ENCODE data around the gene SLC52A1.
"Not testable (repeated sequence)": the region's sequence is repeated elsewhere in the genome, so short reads cannot be mapped to it uniquely, and the experiment has no call there.

SLC52A1 gene

DNA sequence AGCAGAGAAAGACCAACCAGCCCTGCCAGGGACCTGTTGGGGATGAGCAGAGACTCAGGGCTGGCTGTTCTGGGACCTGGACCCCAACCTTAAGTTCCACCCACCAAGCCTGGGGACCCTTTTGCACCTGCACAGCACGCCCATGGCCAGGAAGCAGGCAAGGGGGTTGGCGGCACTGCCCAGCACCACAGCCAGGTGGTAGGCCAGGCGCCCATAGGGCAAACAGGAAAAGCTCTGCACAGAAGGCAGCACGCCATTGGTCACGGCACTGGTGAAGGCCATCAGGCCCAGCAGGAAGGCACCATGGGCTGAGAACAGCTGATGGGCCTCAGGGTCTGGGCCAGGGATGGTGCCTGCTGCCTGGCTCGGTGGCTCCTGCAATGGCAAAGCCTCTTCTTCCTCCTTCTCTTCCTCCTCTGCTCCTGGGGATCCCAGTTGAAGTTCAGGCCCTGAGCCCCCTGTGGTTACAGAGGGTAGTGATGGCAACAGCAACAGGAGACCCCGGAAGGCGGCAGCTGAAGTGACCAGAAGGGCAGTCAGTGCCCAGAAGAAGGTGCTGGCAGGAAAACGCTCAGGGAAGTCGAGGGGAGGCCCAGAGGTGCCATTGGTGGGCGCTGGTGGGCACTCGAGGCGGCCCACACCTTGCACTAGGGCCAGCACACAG lies 1.7 kb downstream of the SLC52A1 start:
- in situ Hi-C loops (cut with MboI; ENCODE audit: low sequenced_read_pairs, unreplicated experiment): no loop called here
- peak; percentile 19 for DNase-seq (ENCODE audit: low spot score)
- TF ChIP-seq, protein P1, sequence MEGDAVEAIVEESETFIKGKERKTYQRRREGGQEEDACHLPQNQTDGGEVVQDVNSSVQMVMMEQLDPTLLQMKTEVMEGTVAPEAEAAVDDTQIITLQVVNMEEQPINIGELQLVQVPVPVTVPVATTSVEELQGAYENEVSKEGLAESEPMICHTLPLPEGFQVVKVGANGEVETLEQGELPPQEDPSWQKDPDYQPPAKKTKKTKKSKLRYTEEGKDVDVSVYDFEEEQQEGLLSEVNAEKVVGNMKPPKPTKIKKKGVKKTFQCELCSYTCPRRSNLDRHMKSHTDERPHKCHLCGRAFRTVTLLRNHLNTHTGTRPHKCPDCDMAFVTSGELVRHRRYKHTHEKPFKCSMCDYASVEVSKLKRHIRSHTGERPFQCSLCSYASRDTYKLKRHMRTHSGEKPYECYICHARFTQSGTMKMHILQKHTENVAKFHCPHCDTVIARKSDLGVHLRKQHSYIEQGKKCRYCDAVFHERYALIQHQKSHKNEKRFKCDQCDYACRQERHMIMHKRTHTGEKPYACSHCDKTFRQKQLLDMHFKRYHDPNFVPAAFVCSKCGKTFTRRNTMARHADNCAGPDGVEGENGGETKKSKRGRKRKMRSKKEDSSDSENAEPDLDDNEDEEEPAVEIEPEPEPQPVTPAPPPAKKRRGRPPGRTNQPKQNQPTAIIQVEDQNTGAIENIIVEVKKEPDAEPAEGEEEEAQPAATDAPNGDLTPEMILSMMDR (IDR thresholded peaks at IDR 0.05; ENCODE audit: borderline replicate concordance, control extremely low read depth, extremely low read depth, insufficient read depth, missing control alignments): no peak

DNA sequence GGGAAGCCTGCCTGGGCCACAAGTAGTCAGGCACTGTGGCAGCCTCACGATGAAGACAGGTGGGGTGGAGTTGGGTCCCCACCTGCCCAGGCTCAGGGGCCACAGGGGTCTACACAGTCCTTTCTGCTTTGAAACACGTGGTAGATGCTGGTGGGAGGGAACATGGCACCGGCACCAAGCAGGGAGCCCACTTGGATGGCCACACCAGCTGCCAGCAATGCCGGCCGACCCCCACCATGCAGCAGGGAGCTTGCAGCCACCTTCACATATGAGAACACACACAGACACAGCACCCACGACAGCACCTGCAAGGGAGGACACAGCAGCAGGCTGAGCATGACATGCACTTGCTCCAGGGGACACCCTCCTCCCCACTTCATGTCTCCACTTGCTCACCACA lies 2.4 kb downstream of the SLC52A1 start:
- TF ChIP-seq, protein P1 (IDR thresholded peaks at IDR 0.05; ENCODE audit: borderline replicate concordance, control extremely low read depth, extremely low read depth, insufficient read depth, missing control alignments): no peak
- in situ Hi-C loops (cut with MboI; ENCODE audit: low sequenced_read_pairs, unreplicated experiment): no loop called here
- DNase-seq (ENCODE audit: low spot score): peak; percentile 13

DNA sequence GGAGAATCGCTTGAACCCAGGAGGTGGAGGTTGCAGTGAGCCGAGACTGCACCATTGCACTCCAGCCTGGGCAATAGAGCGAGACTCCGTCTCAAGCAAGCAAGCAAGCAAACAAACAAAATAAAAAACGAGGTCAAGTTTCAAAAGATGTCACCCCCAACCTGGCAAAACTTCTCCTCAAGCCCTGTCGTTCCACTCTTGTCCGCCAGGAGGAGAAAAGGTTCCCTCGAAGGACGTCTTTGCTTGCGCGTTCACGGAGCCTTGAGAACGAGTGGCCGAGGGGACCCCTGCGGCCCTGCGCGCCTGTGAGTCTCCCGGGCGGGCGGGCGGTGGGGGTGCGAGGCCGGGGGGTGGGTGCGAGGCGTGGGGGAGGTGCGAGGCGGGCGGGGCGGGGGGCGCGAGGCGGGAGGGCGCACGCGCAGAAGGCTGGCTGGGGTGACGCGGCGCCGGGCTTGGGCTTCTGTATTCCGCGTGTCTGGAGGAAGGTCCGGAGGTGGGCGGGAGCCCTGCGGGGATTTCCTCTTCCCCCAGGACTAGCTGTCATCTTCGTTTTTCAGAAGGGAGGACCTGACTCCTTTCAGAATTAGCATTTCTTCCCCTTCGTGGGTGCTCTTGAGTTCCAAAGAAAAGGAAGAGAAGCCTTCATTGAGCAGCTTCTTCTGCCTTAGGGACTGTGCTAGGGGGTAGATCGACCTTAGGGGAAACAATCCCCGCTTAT lies 3.7 kb downstream of the SLC52A1 start:
- peak; percentile 91 for DNase-seq (ENCODE audit: low spot score)
- TF ChIP-seq, protein P1 (IDR thresholded peaks at IDR 0.05; ENCODE audit: borderline replicate concordance, control extremely low read depth, extremely low read depth, insufficient read depth, missing control alignments): peak; percentile 66
- in situ Hi-C loops (cut with MboI; ENCODE audit: low sequenced_read_pairs, unreplicated experiment): no loop called here

DNA sequence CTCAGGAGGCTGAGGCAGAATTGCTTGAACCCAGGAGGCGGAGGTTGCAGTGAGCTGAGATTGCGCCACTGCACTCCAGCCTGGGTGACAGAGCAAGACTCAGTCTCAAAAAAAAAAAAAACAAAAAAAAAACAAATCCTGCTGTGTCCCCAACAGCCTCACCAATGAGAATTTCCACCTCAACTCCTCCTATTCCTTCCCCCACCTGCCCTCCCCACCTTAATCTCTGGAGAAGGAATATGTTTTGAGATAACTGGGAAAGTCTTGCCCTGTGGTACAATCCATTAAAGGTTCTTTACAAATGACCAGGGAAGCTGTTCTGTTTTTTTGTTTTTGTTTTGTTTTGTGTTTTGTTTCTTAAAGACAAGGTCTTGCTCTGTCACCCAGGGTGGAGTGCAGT lies 5.1 kb downstream of the SLC52A1 start:
- DNase-seq (ENCODE audit: low spot score); in situ Hi-C loops (cut with MboI; ENCODE audit: low sequenced_read_pairs, unreplicated experiment): not testable (repeated sequence)

DNA sequence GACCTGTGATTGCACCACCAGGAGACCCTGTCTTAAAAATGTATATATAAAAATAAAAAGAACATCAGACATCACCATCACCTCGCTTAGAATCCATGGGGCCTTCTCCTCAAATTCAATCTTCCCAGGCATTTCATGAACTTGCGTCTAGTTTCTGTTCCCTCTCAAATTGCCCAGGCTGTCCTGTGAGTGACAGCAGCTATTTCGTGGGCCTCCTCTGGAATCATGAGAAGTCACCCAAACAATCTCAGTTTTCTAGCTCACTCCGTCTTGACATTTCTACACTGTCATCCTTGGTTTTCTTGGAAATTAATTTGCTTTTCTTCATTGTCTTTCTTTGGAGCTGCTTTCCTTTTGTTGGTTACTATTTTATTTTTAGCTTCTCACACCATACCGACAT lies 7.3 kb downstream of the SLC52A1 start:
- TF ChIP-seq, protein P1 (IDR thresholded peaks at IDR 0.05; ENCODE audit: borderline replicate concordance, control extremely low read depth, extremely low read depth, insufficient read depth, missing control alignments): no peak
- no peak for DNase-seq (ENCODE audit: low spot score)
- in situ Hi-C loops (cut with MboI; ENCODE audit: low sequenced_read_pairs, unreplicated experiment): no loop called here

DNA sequence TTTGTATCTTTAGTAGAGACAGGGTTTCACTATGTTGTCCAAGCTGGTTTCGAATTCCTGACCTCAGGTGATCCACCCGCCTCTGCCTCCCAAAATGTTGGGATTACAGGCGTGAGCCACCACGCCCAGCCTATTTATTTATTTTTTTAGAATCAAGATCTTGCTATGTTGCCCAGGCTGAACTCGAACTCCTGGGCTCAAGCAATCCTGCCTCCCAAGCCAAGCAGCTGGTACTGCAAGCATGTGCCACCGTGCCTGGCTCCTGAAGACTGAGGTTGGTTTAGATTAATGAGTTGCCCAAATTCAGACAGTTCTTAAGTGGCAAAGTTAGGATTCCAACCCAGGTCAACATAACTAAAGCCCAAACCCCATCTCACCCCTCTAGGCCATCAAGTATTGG lies 7.9 kb downstream of the SLC52A1 start:
- in situ Hi-C loops (cut with MboI; ENCODE audit: low sequenced_read_pairs, unreplicated experiment): no loop called here
- TF ChIP-seq, protein P1 (IDR thresholded peaks at IDR 0.05; ENCODE audit: borderline replicate concordance, control extremely low read depth, extremely low read depth, insufficient read depth, missing control alignments): no peak
- DNase-seq (ENCODE audit: low spot score): no peak

DNA sequence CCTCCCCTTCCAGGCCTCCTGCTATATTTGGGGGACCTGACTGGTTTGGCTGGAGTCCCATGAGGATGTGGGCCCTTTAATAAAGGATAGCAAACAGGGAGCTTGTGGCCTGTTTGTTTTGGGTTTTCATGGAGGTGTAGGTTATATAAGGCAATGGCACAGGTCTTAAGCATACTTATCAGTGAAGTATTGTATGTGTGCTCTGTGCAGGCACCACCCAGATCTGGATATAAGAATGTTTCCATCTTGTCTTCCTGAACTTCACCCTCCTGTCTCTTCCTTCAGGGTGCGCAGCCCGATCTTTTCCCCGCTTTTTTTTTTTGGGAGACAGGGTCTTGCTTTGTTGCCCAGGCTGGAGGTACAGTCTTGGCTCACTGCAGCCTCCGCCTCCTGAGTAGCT lies 10.6 kb downstream of the SLC52A1 start:
- in situ Hi-C loops (cut with MboI; ENCODE audit: low sequenced_read_pairs, unreplicated experiment): no loop called here
- TF ChIP-seq, protein P1 (IDR thresholded peaks at IDR 0.05; ENCODE audit: borderline replicate concordance, control extremely low read depth, extremely low read depth, insufficient read depth, missing control alignments): no peak
- no peak for DNase-seq (ENCODE audit: low spot score)
